Kidney (tissue), 14 donors: ENCODE results near the gene GRM1. TPM values are rescaled to one million over a fixed set of nuclear protein-coding genes. Genes with fewer than 3 reads are reported as not detected.

ENCODE experiments used
- DNase-seq, 5 donors: peaks; one replicate each; pipeline ENCODE4 v3.0.0-alpha.2; 2013 to 2020
- FAIRE-seq: peaks from 2 replicates; lab custom pipeline; 2012; peaks lifted over from hg19 to GRCh38; lab: Jason Lieb, UNC
- H3K27ac ChIP-seq, 2 donors: one replicate each; pipeline ENCODE4 v1.7.0; 2013; ENCODE audit warnings: low read depth in 2 of 2, low read length in 2 of 2, inconsistent platforms in 1 of 2
- H3K27me3 ChIP-seq: one replicate; pipeline ENCODE4 v1.7.1; 2013; ENCODE audit warnings: low read length, inconsistent platforms; ENCODE audit not compliant: control insufficient read depth, insufficient read depth
- H3K36me3 ChIP-seq, 3 donors: one replicate each; pipeline versions ENCODE4 v1.7.0 to v1.7.1; 2013; ENCODE audit warnings: low read length in 3 of 3, control low read depth in 1 of 3, inconsistent platforms in 1 of 3; ENCODE audit not compliant: insufficient read depth in 3 of 3, control insufficient read depth in 2 of 3
- H3K4me1 ChIP-seq, 3 donors: one replicate each; pipeline versions ENCODE4 v1.7.0 to v1.7.1; 2013; ENCODE audit warnings: low read length in 3 of 3, inconsistent platforms in 1 of 3, low read depth in 1 of 3; ENCODE audit not compliant: control insufficient read depth in 2 of 3, insufficient read depth in 2 of 3
- H3K4me3 ChIP-seq, 3 donors: one replicate each; pipeline versions ENCODE4 v1.7.0 to v1.8.1; 2013; ENCODE audit warnings: low read length in 3 of 3, control low read depth in 1 of 3, inconsistent platforms in 1 of 3
- H3K9ac ChIP-seq, 3 donors: one replicate each; pipeline versions ENCODE4 v1.7.0 to v1.7.1; 2013; ENCODE audit warnings: low read length in 3 of 3, control low read depth in 1 of 3, inconsistent platforms in 1 of 3
- H3K9me3 ChIP-seq, 3 donors: one replicate each; pipeline versions ENCODE4 v1.7.0 to v1.7.1; 2013; ENCODE audit warnings: low read length in 3 of 3, control low read depth in 1 of 3, inconsistent platforms in 1 of 3; ENCODE audit not compliant: control insufficient read depth in 2 of 3, insufficient read depth in 1 of 3
- CTCF ChIP-seq: IDR thresholded peaks from 3 replicates; pipeline ENCODE4 v1.5.1; 2012; ENCODE audit warnings: mild to moderate bottlenecking, moderate library complexity, borderline replicate concordance; ENCODE audit not compliant: insufficient read depth; ENCODE audit errors: extremely low read depth
- intact Hi-C: fragments of 100-400 bp; cut with DNase I; formaldehyde crosslinking; loops from one replicate; pipeline ENCODE4 v1.11.1; 2022
- polyA plus RNA-seq: library from polyadenylated mRNA; stranded (reverse); fragments of 350-450 nt; fragmentation: Illumina TruSeq; extraction: RNeasy Lipid Tissue Mini Kit (QIAGEN cat#74804); gene quantifications from one replicate; pipeline ENCODE4 v1.2.3, GENCODE V29; 2014; ENCODE audit warnings: low read depth, low replicate concordance; ENCODE audit not compliant: insufficient read depth
- total RNA-seq: library from RNA; stranded (reverse); fragmentation: NEBNext Ultra II Directional; extraction: Animal tissue kit (Norgen Biotek cat#: 25700); gene quantifications from one replicate; pipeline ENCODE4 v1.2.1, GENCODE V29; 2021
- donor health status: control.
- donor health status: control.
- donor health status: control.
- donor health status: control.
- donor health status: control.
- donor health status: DM: yes; HTN: yes; CAD: no.
- donor health status: Normal renal cell carcinoma (clear cell type).

GRM1 gene
- total and polyA plus RNA-seq, 2 donors from 2014 or later = 0.19 to 0.82 TPM

DNA sequence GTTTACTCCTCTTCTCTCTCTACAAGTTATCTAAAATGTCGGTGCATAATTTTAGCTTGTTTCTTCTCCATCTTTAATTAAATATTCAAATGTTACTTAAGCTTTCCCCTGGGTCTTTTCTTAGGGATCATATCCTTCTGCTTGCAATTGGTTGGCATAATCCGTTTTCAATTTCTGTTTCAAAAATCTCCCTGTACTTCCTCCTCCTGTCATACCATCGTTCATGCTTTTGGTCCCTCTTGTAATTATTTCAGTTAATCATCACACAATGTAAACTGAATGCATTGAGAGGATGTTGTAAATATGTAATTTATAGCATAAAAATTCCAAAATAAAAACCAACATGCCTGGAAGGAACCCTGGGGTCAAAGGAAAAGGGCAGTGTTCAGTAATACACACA, 325.6 kb downstream of the GRM1 start:
- no peak for TF ChIP-seq CTCF
- H3K9ac ChIP-seq = no peak overlapping the region
- DNase-seq = no peak
- intact Hi-C loops = no loop called here
- no peak overlapping the region for H3K4me3 ChIP-seq
- H3K27me3 ChIP-seq = no peaks in the 10 kb centered on the region
- no peaks in the 10 kb centered on the region for H3K9me3 ChIP-seq
- no peaks in the 10 kb centered on the region for H3K36me3 ChIP-seq
- H3K27ac ChIP-seq = no peak overlapping the region
- FAIRE-seq = no peak
- no peaks in the 10 kb centered on the region for H3K4me1 ChIP-seq

DNA sequence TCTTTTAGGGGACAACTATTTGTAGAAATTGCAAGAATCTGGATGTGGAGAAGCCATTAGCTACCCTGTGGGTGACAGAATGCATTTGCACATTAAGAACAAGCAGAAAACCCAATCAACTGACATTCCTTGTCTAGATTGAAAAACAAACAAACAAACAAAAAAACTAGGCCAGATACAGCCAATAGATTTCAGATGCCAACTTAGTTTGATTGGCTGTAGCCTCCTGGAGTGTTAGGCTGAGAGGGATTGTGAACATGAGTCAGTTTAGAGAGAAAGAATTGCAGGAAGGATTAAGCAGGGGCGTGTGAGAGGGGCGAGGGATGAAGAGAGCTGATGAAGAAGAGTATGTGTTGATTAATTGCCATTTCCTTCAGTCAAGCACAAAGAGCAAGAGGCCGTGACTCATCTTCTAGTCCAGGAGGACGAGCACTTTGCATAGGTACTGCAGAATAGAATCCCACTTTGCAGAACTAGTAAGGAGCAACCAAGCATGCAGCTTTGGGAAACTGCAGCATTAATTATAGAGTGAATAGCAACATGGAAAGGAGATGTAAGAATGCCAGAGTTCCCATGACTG, 326.7 kb downstream of the GRM1 start:
- H3K9me3 ChIP-seq = no peaks in the 10 kb centered on the region
- TF ChIP-seq CTCF = no peak
- intact Hi-C loops = no loop called here
- no peaks in the 10 kb centered on the region for H3K36me3 ChIP-seq
- DNase-seq (no peak), FAIRE-seq (no peak)
- H3K9ac ChIP-seq = no peak overlapping the region
- no peak overlapping the region for H3K27ac ChIP-seq
- no peak overlapping the region for H3K4me3 ChIP-seq
- H3K27me3 ChIP-seq = no peaks in the 10 kb centered on the region
- H3K4me1 ChIP-seq = no peaks in the 10 kb centered on the region

DNA sequence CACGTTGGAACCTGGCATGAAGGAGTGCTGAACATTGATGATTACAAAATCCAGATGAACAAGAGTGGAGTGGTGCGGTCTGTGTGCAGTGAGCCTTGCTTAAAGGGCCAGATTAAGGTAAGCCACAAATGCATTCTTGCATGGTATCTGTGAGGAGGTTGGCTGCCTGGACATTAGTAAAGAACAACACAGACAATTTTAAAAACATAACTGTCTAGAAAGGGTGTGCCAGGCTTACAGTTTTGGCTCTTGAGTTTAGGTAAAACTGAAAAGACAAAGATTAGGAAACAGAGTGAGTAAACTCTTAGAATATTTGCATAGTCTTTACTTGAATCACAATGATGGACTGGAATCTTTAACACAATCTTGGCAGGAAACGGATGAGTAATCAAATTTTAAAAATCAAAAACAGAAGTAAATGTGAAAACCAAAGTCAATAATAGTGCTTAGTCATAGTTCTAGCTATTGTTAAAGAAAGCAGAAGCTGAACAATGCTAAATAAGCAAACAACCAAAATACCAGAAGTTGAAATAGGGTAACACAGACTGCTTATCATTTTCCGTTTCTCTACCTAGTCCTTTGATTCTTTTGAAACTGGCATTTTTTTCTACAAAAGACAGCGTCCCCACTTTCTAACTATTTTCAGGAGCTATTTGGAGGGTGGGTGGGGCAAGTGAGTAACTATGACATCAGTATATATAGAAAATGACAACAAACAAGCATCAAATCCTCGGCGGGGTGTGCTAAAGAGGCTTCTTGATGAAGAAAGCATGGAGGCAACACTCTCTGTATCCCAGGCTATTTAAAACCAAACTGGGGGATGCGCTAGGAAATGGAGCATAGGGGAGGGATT, 328.9 kb downstream of the GRM1 start:
- H3K27ac ChIP-seq = no peak overlapping the region
- no peaks in the 10 kb centered on the region for H3K4me1 ChIP-seq
- no peak for TF ChIP-seq CTCF
- no peaks in the 10 kb centered on the region for H3K9me3 ChIP-seq
- H3K4me3 ChIP-seq = no peak overlapping the region
- H3K36me3 ChIP-seq = no peaks in the 10 kb centered on the region
- no peak overlapping the region for H3K9ac ChIP-seq
- intact Hi-C loops = no loop called here
- FAIRE-seq (no peak), DNase-seq (no peak)
- H3K27me3 ChIP-seq = no peaks in the 10 kb centered on the region
